A673 (cell line): ENCODE results near the gene SLC5A1. TPM values are rescaled to one million over a fixed set of nuclear protein-coding genes. Genes with fewer than 3 reads are reported as not detected.

Experiments used
- BruUV-seq: library from RNA; stranded (reverse); fragments of 400-500 nt; replicated peaks from 2 replicates; lab custom pipeline; 2021; lab: Mats Ljungman, UMichigan
- CTCF ChIA-PET: fragments of 300-600 bp; sonication (Branson Sonifier 250); formaldehyde crosslinking; loops from one replicate; lab custom pipeline; 2022; ENCODE audit warnings: antibody characterized with exemption; lab: Charles Lee
- POLR2A ChIA-PET: fragments of 300-600 bp; sonication (Branson Sonifier 250); formaldehyde crosslinking; loops from one replicate; lab custom pipeline; 2022; ENCODE audit warnings: antibody characterized with exemption; ENCODE audit not compliant: low non-redundant PET; lab: Charles Lee
- DNase-seq: peaks from one replicate; pipeline ENCODE4 v3.0.0-alpha.2; 2015; ENCODE audit warnings: low spot score
- H3K27ac ChIP-seq: fragments of 200-600 bp; sonication (generic); 2 replicates; pipeline ENCODE4 v1.5.1; 2016; ENCODE audit warnings: mixed run types, low read depth, mild to moderate bottlenecking, mixed read lengths, antibody characterized with exemption, low read length; ENCODE audit not compliant: poor library complexity, severe bottlenecking
- H3K27me3 ChIP-seq: fragments of 200-600 bp; sonication (generic); replicated peaks from 2 replicates; pipeline ENCODE4 v1.6.1; 2017; ENCODE audit warnings: mixed run types, low read depth, mild to moderate bottlenecking, mixed read lengths, antibody characterized with exemption, low read length; ENCODE audit not compliant: insufficient read depth, poor library complexity
- H3K36me3 ChIP-seq: fragments of 200-600 bp; sonication (generic); 2 replicates; pipeline ENCODE4 v1.6.1; 2016; ENCODE audit warnings: mixed run types, mild to moderate bottlenecking, mixed read lengths, antibody characterized with exemption, low read length; ENCODE audit not compliant: insufficient read depth, poor library complexity, severe bottlenecking
- H3K4me1 ChIP-seq: fragments of 200-600 bp; sonication (generic); 2 replicates; pipeline ENCODE4 v1.6.1; 2017; ENCODE audit warnings: mixed run types, mild to moderate bottlenecking, mixed read lengths, antibody characterized with exemption, low read length; ENCODE audit not compliant: insufficient read depth, poor library complexity, severe bottlenecking
- H3K4me3 ChIP-seq: fragments of 200-600 bp; sonication (generic); 2 replicates; pipeline ENCODE4 v1.5.1; 2016; ENCODE audit warnings: low read depth, mixed run types, mild to moderate bottlenecking, mixed read lengths, low read length; ENCODE audit not compliant: poor library complexity, severe bottlenecking
- H3K9me3 ChIP-seq: fragments of 200-600 bp; sonication (generic); 2 replicates; pipeline ENCODE4 v1.6.1; 2016; ENCODE audit warnings: mixed run types, low read depth, mild to moderate bottlenecking, mixed read lengths, antibody characterized with exemption, low read length; ENCODE audit not compliant: poor library complexity, severe bottlenecking
- EZH2 ChIP-seq: fragments of 200-600 bp; sonication (generic); IDR thresholded peaks from 2 replicates; pipeline ENCODE4 v1.6.1; 2017; ENCODE audit warnings: borderline replicate concordance, low read depth, mild to moderate bottlenecking, mixed read lengths, antibody characterized with exemption, low read length; ENCODE audit not compliant: poor library complexity, severe bottlenecking
- intact Hi-C: fragments of 100-400 bp; cut with micrococcal nuclease; formaldehyde crosslinking; loops from one replicate; pipeline ENCODE4 v1.10.0; 2022; ENCODE audit not compliant: unreplicated experiment
- total RNA-seq: library from RNA; stranded (reverse); gene quantifications from 2 replicates; pipeline ENCODE4 v1.2.3, GENCODE V29; 2021
- TF ChIP-seq, protein P1 (sequence below): fragments of 300-800, 200-600 bp; sonication (generic); conservative IDR thresholded peaks from 2 replicates; pipeline ENCODE4 v1.5.1; 2017; ENCODE audit warnings: low read depth, mild to moderate bottlenecking, antibody characterized with exemption, low read length, moderate library complexity, mixed read lengths

SLC5A1 gene
- total RNA-seq, 1 experiment from 2014 or later, result not detected

DNA sequence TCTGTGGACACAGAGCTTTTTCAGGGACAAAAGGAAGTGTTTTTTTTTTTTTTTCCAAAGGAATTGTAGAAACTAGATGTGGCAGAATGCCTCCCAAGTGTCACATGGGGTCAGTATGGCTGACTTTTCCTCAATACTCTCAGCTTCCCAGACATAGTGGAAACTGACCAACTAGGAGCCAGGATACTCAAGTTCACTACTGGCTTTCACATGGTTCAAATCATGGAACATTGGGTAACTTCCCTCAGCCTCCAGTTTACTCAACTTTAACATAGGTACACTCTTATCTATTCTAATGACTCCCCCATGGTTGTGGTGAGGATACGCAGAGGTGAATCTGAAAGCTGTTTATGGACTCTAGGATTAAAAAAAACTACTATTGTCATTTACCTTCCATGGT is 1.4 kb downstream of the SLC5A1 start:
- Histone ChIP-seq H3K27me3 (peaks cover 33% of the 10 kb centered on the region), H3K36me3 (no peaks in the 10 kb centered on the region), H3K4me3 (no peak overlapping the region), H3K27ac (no peak overlapping the region), H3K4me1 (no peaks in the 10 kb centered on the region), H3K9me3 (no peaks in the 10 kb centered on the region)
- DNase-seq, result no peak
- TF ChIP-seq, protein P1, sequence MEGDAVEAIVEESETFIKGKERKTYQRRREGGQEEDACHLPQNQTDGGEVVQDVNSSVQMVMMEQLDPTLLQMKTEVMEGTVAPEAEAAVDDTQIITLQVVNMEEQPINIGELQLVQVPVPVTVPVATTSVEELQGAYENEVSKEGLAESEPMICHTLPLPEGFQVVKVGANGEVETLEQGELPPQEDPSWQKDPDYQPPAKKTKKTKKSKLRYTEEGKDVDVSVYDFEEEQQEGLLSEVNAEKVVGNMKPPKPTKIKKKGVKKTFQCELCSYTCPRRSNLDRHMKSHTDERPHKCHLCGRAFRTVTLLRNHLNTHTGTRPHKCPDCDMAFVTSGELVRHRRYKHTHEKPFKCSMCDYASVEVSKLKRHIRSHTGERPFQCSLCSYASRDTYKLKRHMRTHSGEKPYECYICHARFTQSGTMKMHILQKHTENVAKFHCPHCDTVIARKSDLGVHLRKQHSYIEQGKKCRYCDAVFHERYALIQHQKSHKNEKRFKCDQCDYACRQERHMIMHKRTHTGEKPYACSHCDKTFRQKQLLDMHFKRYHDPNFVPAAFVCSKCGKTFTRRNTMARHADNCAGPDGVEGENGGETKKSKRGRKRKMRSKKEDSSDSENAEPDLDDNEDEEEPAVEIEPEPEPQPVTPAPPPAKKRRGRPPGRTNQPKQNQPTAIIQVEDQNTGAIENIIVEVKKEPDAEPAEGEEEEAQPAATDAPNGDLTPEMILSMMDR, result no peak
- no peak for TF ChIP-seq EZH2
- intact Hi-C loops, result no loop called here
- CTCF ChIA-PET, result no interaction called here
- BruUV-seq, result no TSS peak
- POLR2A ChIA-PET, result no interaction called here

DNA sequence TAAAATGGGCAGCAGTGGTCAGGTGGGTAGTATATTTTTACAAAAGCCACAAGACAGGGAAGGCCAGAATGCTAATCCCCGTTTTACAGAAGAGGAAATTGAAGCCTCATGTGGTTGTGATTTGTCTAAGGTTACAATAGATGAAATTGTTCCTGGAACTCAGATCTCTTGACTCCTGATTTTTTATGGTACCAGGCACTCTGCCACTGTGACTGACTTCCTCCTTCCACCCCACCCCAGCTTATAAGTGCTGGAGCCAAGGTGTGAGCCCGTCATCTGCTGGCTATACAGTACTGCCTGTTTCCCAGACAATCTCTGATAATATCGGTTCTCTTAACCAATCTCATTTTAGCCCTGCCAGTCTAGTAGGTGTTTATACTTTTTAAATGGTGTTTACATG is 1.9 kb downstream of the SLC5A1 start:
- H3K4me1 ChIP-seq, result no peaks in the 10 kb centered on the region
- no peak overlapping the region for H3K4me3 ChIP-seq
- CTCF ChIA-PET, result no interaction called here
- DNase-seq, result no peak
- H3K36me3 ChIP-seq, result no peaks in the 10 kb centered on the region
- BruUV-seq, result no TSS peak
- TF ChIP-seq, protein P1, result no peak
- TF ChIP-seq EZH2, result no peak
- intact Hi-C loops, result no loop called here
- H3K9me3 ChIP-seq, result no peaks in the 10 kb centered on the region
- H3K27ac ChIP-seq, result no peak overlapping the region
- POLR2A ChIA-PET, result no interaction called here
- peaks cover 33% of the 10 kb centered on the region for H3K27me3 ChIP-seq

DNA sequence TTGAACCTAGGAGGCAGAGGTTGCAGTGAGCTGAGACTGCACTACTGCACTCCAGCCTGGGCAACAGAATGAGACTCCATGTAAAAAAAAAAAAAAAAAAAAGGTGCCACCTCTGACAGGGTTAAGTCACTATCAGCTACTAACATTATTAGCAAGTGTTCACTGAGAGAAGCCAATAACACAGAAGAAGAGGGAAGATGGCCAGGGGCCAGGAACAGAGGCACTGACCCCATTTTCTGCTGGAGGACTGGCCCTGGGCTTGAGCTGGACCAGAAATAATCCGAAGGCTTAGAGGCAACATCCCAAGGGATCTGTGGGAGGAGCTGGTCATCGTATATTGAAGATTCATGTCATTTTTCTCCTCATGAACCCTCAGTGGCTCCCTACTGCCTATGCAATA is 5.0 kb downstream of the SLC5A1 start:
- no TSS peak for BruUV-seq
- POLR2A ChIA-PET, result no interaction called here
- Histone ChIP-seq H3K9me3 (no peaks in the 10 kb centered on the region), H3K36me3 (no peaks in the 10 kb centered on the region), H3K4me3 (no peak overlapping the region), H3K27ac (no peak overlapping the region), H3K27me3 (peaks cover 14% of the 10 kb centered on the region), H3K4me1 (peaks cover 12% of the 10 kb centered on the region)
- intact Hi-C loops, result no loop called here
- CTCF ChIA-PET, result no interaction called here
- no peak for DNase-seq
- TF ChIP-seq, protein P1, result no peak
- no peak for TF ChIP-seq EZH2
